GM18870 (cell line): Measurements from ENCODE around the gene KCTD19.
"Not testable (repeated sequence)": the region's sequence is repeated elsewhere in the genome, so short reads cannot be mapped to it uniquely, and the experiment has no call there.

Experiments used
- ATAC-seq: cut with Tn5 transposase; IDR thresholded peaks from one replicate; pipeline ENCODE4 v1.9.1; 2021; ENCODE audit warnings: moderate library complexity; ENCODE audit not compliant: unreplicated experiment

KCTD19 gene

DNA sequence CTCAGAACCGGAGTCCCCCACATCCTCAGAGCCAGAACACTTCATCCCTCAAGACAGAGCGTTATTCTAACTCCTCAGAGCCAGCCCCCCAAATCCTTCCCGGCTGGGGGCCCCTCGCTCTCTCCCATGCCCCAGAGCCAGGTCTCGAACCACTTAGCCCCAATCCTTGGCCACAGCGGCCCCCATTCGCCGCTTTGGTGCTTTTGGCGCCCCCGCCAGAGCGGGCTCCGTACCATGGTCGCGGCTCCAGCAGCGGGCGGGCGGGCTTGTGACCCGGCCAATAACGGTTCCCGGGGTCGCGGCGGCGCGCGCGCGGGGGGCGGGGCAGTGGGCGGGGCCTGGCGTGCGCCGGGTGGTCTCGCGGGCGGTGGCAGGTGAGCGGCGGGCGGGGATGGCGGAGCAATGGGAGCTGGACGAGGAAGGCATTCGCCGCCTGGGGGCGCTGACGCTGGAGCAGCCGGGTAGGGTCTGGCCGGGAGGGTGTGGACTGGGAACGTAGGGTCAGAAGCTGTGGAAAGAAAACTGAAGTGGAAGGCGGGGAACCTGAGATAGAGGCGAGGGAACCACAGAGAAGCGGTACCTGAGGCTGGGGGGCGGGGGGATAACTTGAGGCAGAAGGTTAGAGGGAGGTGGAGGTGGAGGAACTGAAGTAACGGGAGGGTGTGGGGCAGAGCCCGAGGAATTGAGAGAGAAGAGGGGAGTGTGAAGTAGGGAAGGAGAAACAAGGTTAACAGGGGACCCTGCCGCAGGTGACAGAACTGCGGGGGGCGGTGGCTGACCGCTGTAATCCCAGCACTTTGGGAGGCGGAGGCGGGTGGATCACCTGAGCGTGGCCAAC is at the start of gene KCTD19, which contains the start of gene LRRC36:
KCTD19 (minus strand) TSS at position 270 of the 838 bp plus-strand sequence; CDS start at position 236, 34 bp downstream.
LRRC36 (plus strand) TSS at position 344 of the 838 bp plus-strand sequence; CDS start at position 392, 48 bp downstream.
- no peak for ATAC-seq

DNA sequence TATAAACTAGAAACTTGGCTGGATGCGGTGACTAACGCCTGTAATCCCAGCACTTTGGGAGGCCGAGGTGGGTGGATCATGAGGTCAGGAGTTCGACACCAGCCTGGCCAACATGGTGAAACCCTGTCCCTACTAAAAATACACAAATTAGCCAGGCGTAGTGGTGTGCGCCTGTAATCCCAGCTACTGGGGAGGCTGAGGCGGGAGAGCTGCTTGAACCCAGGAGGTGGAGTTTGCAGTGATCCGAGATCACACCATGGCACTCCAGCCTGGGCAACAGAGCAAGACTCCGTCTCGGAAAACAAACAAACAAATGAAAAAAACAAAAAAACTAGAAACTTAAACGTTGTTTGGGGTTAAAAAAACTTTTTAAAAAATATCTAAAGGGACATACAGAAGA is 49.5 kb upstream of the KCTD19 start:
- ATAC-seq, result not testable (repeated sequence)

DNA sequence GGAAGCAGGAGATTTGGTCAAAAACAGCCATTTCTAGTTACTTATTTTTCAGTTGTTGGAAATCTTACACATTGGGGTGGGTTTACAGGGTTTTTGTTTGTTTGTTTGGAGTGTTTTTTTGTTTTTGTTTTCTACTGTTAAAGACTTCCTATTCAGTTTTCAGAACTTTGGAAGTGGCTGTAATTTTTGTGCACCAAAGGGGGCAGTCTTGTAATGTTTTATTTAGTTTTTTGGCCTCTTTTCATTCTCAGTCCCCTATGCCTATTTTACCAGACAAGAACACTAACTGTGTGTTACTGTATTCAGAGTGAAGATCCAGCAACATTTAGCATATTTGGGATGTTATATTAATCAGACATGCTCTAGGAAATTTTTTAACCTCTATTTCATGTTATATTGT is 46.1 kb upstream of the KCTD19 start:
- ATAC-seq, result no peak

DNA sequence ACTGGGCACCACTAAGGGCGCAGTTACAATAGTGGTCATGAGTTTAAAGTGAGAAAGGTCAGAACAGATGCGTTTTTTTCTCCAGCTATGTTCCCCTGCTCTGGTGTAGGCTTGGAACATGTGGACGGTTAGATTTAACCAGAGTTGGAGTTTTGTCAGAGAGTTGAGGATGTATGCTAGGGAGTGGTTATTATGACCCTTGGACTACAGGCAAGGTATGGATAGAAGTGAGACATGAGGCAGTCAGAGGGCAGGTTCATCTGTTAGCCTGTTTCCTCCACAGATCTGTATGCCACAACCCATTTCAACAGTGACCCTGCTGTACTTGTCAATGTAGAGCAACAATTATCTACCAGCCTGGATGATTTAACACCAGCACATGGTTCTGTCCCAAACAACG is 44.1 kb upstream of the KCTD19 start:
- no peak for ATAC-seq

DNA sequence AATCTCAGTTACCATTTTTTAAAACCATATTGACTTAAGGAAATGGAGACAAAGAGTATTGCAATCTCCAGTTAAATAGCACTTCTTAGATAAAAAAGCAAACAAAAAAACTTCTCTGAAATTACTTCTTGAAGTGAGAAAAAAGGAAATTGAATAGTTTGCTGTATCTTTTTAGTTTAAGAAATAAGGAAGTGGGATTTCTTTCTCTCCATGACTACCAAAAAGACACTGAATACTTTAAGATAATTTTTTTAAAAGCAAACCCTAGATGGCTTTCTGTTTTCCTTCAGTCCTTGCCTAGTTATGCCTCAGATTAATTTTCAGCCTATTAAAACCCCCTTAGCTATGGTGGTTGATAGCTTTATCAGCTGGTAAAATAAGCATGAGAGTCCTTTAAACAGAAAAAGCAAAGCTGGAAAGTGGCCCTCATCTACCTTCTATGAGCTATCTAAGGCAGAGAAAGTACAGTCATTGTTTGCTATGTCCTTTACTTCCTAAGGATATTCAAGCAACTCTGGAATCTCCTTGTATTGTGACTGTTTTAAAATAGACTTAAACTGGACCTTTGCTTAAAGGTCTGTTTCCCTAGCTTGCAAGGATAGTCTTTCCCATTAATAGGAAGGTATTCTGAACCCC is 38.2 kb upstream of the KCTD19 start:
- ATAC-seq, result no peak

DNA sequence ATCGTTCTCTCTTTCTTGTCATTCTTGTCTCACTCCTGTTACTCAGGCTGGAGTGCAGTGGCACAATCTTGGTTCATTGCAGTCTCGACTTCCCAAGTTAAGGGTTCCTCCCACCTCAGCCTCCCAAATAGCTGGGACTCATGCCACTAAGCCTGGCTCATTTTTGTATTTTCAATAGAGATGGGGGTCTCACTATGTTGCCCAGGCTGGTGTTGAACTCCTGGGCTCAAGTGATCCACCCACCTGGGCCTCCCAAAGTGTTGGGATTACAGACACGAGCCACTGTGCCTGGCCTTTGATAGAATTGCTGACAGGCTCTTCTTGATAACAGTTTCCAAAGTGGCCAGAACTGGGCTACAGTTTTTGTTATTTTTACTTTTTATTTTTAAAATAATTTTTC is 34.5 kb upstream of the KCTD19 start:
- ATAC-seq, result no peak

DNA sequence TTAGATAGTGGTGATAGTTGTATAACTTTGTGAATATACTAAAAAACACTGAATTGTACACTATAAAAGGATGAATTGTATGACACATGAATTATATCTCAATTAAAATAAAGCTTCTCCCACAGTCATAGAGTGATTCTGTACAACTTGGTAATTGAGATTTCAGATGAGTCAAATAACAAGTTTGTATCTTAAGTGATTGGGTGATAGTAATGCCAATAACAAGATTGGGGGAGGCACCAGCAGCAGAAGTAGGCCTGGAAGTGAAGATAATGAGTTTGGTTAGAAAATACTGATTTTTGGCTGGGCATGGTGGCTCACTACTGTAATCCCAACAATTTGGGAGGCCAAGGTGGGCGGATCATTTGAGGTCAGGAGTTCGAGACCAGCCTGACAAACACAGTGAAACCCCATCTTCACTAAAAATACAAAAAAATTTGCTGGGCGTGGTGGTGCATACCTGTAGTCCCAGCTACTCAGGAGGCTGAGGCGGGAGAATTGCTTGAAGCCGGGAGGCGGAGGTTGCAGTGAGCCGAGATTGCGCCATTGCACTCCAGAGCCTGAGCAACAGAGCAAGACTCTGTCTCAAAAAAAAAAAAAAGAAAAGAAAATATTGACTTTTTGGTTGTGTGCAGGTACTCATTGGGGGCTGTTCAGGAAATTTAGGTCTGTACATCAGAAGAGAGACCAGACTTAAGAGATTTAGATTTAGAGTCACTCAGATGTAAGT is 33.2 kb upstream of the KCTD19 start:
- not testable (repeated sequence) for ATAC-seq

DNA sequence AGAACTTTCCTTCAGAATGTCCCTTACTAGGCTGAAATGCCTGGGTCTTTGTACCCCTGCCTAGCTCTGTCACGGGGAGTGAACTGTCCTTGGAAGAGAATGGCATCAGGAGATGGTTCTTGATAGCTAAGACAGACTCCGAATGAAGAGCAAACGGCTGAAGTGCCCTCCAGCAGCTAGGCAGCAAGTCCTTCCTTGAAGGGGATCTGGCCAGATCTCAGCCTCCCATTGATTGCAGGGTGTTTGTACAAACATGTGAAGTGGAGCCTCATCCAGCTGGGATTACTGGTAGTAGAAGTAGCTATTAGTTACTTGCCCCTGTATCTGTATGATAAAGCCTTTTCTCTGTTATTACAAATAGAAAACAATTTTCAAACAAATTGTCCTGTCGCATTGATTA is 31.0 kb upstream of the KCTD19 start:
- no peak for ATAC-seq

DNA sequence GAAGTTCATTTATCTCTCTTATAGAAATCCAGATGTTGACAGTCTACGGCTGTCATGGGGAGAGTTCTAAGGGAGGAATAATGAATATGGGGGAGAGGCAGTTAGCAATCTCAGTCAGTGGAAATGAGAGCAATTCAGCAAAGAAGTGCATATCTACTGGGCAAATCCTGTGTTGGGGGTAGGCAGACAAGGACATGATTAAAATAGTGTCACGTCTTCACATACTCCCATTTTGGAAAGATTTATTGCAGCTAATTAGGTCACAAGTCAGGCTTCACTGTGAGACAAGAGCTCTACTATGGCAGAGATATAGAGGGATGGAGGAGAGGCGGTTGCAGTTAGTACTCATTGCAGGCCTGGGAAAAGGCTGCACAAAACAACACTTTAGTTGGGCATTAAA is 29.9 kb upstream of the KCTD19 start:
- no peak for ATAC-seq

DNA sequence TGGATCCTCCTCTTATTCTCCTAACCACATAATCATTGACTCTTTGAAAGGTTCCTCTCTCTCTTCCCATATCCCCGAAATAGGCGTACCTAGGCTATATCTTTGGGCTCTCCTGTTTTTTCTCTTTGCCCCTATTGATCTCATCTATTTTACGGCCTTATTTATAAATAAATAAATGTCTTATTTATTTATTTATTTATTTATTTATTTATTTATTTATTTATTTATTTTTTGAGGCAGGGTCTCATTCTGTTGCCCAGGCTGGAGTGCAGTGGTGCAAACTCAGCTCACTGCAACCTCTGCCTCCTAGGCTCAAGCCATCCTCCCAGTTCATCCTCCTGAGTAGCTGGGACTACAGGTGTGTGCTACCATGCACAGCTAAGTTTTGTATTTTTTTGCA is 25.9 kb upstream of the KCTD19 start:
- ATAC-seq, result not testable (repeated sequence)

DNA sequence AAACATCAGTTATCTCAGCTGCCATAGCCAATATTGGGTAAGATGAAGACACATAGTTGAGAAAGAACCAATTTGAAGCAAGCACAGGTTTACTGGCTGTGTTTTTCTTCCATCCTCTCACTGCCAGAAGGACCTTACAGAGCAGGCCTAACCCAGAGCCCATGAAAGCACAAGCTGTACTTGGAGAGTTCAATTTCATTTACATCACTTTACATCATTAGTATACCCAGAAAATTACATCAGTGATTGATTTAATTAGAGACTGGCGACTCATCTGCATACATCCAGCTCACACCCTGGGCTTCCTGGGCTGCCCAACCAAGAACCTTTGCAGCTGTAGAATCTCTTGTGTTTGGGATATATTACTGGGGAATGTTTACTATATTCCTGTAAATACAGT is 23.8 kb upstream of the KCTD19 start:
- no peak for ATAC-seq

DNA sequence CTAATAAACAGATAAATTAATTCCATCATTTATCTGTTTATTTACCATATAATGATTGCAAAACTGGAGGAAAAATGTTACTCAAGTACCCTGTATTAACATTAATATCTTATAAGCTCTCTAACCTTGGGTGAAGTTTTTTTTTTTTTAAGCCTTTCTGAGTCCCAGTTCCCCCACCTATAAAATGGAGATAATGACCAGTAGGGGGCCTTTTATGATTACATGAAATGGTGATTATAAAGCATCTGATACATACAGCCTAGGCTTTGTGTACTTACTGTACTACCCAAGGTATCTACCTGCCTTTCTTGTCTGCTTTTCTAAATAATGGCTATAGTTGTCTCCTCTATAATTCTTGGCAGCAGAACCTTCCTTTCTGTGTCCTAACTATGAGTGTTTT is 22.6 kb upstream of the KCTD19 start:
- ATAC-seq, result no peak

DNA sequence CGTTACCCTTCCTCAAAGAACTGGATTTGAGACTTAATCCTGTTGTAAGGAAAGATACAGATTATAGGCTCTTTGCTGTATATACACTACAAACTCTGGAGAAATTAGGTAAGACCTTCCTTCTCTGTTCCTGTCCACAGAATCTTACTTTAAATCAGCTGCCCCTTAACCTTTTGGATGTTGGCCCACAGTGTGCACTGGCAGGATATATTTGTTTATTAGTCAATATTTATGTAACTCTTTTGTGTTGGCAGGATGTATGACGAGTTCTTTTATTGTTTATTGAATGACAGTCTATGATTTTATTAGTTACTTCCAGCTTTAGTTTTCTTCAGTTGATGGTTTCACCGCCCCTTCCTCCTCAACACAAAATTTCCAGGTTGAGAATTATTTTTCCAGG is 19.8 kb upstream of the KCTD19 start:
- ATAC-seq, result no peak

DNA sequence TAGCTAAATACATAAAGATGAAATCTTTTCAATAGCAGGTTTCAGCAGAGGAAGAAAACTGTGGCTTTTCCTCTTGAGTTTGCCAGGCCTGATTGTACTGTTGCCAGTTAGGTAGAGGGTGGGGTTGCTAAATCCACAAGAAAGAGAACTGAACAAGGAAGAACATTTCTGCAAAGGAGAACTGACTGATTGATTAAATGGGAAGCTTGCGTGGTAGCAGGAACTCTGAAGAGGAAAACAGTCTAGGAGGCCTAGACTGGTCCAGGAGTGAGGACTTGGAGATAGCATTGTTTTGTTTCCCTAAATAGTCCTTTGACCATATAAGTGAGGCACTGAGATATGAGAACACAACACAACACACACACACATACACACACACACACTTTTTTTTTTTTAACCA is 18.9 kb upstream of the KCTD19 start:
- no peak for ATAC-seq

DNA sequence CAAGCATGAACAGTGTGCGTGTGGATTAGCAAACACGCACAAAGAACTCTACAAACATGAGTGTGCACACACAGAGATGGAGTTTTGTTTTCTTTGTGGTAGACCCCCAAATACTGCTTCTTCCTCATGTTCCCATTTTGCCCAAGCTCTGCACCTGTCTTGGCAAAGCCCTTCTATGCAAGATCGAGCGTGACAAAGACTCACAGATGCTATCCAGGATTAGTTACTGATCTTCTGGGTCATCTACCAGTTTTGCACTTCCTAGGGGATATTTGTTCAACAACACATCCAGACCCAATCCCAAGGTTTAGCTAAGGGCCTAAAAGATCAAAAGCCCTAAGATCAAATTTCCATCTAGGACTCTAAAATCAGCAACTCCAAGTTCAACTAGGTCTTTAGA is 16.1 kb upstream of the KCTD19 start:
- ATAC-seq, result no peak

DNA sequence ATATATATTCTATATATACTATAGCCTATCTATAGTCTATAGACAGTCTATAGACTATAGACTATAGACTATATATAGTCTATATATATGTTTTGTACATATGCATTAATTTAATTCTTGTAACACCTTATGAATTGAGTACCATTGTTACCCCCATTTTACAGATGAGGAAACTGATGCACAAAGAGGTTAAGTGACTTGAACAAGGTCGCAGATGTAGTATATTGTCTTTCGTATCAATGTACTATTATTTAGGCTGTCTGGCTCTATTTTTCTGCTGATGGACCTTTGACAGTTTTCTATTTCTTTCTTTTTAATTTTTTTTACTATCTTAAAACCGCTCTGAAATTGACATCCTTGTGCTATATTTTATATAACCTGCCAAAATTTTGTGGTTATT is 14.7 kb upstream of the KCTD19 start:
- no peak for ATAC-seq

DNA sequence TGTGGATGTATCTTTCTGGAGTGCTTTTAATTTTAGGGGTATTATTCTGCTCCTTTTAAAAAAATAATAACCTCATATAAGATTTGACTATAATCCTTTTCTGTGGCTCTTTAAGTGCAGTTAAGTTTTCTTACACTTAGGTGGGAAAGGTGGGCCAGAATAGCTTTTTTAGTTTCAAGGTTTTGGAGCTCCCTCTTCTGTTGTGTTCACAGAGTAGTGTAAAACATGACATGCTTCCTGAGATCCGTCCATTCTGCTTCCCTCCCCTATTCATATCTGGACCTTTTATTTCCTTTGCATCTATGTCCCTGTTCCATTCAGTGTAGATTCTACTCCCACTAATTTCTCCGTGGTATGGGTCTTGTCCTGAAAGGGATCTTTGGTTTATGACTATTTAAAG is 12.9 kb upstream of the KCTD19 start:
- no peak for ATAC-seq

DNA sequence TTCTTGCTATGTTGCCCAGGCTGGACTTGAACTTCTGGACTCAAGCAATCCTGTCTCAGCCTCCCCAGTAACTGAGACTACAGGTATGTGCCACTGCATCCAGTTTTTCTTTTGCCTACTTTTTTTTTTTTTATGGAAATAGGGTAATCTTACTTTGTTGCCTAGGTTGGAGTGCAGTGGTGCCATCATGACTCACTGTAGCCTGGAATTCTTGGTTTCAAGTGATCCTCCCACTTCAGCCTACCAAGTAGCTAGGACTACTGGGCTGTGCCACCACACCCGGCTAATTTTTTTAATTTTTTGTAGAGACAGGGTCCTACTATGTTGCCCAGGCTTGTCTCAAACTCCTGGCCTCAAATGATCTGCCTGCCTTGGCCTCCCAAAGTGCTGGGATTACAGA is 10.1 kb upstream of the KCTD19 start:
- no peak for ATAC-seq

DNA sequence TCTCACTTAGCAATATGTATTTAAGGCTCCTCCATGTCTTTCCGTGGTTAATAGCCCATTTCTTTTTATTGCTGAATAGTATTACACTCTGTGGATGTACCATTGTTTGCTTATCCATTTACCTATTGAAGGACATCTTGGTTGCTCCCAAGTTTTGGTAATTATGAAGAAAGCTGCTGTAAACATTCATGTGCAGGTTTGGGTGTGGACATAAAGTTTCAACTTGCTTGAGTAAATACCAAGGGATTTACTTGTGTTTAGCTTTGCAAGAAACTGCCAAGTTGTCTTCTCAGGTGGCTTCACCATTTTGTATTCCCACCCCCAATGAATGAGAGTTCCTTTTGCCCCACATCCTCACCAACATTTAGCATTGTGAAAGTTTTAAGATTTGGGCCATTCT is 9.6 kb upstream of the KCTD19 start:
- ATAC-seq, result no peak

DNA sequence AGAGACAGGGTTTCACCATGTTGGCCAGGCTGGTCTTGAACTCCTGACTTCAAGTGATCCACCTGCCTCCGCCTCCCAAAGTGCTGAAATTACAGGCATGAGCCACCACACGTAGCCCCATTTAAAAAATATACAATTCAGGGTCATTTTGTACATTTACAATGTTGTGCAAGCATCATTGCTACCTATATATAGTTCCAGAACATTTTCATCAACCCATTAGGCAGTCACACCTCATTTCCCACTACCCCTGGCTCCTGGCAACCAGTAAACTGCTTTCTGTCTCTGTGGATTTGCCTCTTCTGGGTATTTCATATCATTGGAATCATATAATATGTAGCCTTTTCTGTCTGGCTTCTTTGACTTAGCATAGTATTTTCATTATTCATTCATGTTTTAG is 6.8 kb upstream of the KCTD19 start:
- ATAC-seq, result no peak

DNA sequence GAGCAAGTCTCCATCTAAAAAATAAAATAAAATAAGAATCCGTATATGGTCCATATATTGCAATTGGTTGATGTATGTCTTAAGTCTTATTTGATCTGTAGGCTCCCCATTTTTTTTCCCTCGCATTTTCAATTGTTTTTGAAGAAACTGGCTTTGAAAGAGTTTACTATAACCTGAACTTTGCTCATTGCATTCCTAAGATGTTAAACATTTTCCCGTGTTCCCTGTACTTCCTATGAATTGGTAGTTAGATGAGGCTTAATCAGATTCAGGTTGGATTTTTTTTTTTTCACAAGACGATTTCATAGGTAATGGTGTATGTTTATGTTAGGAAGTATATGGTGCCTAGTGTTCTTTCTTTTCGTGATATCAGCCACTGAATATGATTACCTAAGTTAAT is 3.4 kb upstream of the KCTD19 start:
- no peak for ATAC-seq

DNA sequence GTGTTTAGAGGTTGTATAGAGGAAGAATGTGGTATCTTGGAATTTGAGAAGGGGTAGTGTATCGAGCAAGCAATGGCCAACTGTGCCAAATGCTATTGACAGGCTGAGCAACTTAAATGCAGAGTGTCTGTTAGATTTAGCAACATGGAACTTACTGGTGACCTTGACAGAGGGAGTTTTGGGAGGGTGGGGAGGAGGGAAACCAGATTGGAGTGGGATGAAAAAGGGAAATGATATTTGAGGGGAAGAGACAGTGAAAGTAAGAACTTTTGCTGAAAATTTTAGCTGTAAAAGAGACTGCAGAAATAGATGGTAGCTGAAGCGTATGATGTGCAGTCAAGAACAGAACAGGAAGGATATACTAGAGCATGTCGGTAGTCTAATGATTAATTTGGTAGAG is 1.2 kb upstream of the KCTD19 start:
- ATAC-seq, result no peak
